K562 (cell line): Measurements from ENCODE around the gene STK11. TPM values are rescaled to one million over a fixed set of nuclear protein-coding genes. Genes with fewer than 3 reads are reported as not detected.

Source experiments
- ARHGAP35 ChIP-seq: fragments of 450-650 bp; IDR thresholded peaks from 2 replicates; pipeline ENCODE4 v1.6.1; 2018; ENCODE audit not compliant: partially characterized antibody
- ASH1L ChIP-seq: fragments of 450-650 bp; IDR thresholded peaks from 2 replicates; pipeline ENCODE4 v1.6.1; 2018; ENCODE audit warnings: borderline replicate concordance, mild to moderate bottlenecking, low read depth; ENCODE audit not compliant: partially characterized antibody
- CHD1 ChIP-seq: fragments of 200-600 bp; sonication (generic); IDR thresholded peaks from one replicate; pipeline ENCODE4 v1.6.1; 2012; ENCODE audit warnings: mild to moderate bottlenecking, moderate library complexity, low read length, inconsistent platforms
- E2F4 ChIP-seq: sonication (generic); formaldehyde crosslinking; IDR thresholded peaks from 2 replicates; pipeline ENCODE4 v1.8.0; 2022; ENCODE audit warnings: mild to moderate bottlenecking, low read depth, missing genetic modification reagents
- FOXA1 ChIP-seq: fragments of 450-650 bp; IDR thresholded peaks from 2 replicates; pipeline ENCODE4 v1.6.1; 2016; ENCODE audit warnings: mild to moderate bottlenecking, borderline replicate concordance
- HDAC6 ChIP-seq: IDR thresholded peaks from 2 replicates; pipeline ENCODE4 v1.6.1; 2012; ENCODE audit warnings: low read depth, mild to moderate bottlenecking, control low read depth, inconsistent platforms, low read length, moderate library complexity
- KLF1 ChIP-seq: fragments of 450-650 bp; IDR thresholded peaks from 2 replicates; pipeline ENCODE4 v1.6.1; 2016; ENCODE audit warnings: missing genetic modification characterization, missing compliant biosample characterization
- MED1 ChIP-seq: sonication (generic); formaldehyde crosslinking; IDR thresholded peaks from 2 replicates; pipeline ENCODE4 v1.8.1; 2023; ENCODE audit warnings: missing genetic modification reagents, borderline replicate concordance
- MEIS2 ChIP-seq: fragments of 450-650 bp; IDR thresholded peaks from 2 replicates; pipeline ENCODE4 v1.6.1; 2014; ENCODE audit warnings: mild to moderate bottlenecking; ENCODE audit not compliant: partially characterized antibody
- PCBP1 ChIP-seq: fragments of 200-400 bp; formaldehyde crosslinking; IDR thresholded peaks from 2 replicates; pipeline ENCODE4 v1.6.1; 2018; ENCODE audit warnings: mild to moderate bottlenecking, low read depth, low read length; ENCODE audit not compliant: poor library complexity, severe bottlenecking
- RFX5 ChIP-seq: IDR thresholded peaks from 2 replicates; pipeline ENCODE4 v1.6.1; 2011; ENCODE audit warnings: low read depth, mild to moderate bottlenecking, improper control_type of control experiment, low read length
- SETDB1 ChIP-seq: IDR thresholded peaks from one replicate; pipeline ENCODE4 v1.6.1; 2012; ENCODE audit warnings: low read length, control low read depth, inconsistent platforms
- SMC3 ChIP-seq: conservative IDR thresholded peaks from 2 replicates; pipeline ENCODE4 v1.6.1; 2011; ENCODE audit warnings: low read depth, low read length, improper control_type of control experiment; ENCODE audit not compliant: insufficient read depth
- SP2 ChIP-seq: IDR thresholded peaks from 2 replicates; pipeline ENCODE4 v1.6.1; 2011; ENCODE audit warnings: mild to moderate bottlenecking, low read depth, low read length, moderate library complexity; ENCODE audit not compliant: poor library complexity, severe bottlenecking; ENCODE audit errors: extremely low read depth
- SRF ChIP-seq, 2 experiments: fragments of 250-450, 450-650 bp in 1 of 2; sonication (Bioruptor Pico) in 1 of 2; sonication (generic) in 1 of 2; formaldehyde crosslinking; IDR thresholded peaks; 2 replicates each; pipeline versions ENCODE4 v1.5.0 to v1.5.1; 2020 to 2022; ENCODE audit warnings: mild to moderate bottlenecking in 1 of 2, missing genetic modification reagents in 1 of 2
- TEAD1 ChIP-seq, 2 experiments: fragments of 450-650 bp in 1 of 2; sonication (generic) in 1 of 2; formaldehyde crosslinking; IDR thresholded peaks; 2 replicates each; pipeline versions ENCODE4 v1.4.0 to v1.8.0; 2020 to 2022; ENCODE audit warnings: mild to moderate bottlenecking in 2 of 2, missing genetic modification reagents in 1 of 2
- USF1 ChIP-seq: sonication (generic); formaldehyde crosslinking; IDR thresholded peaks from 2 replicates; pipeline ENCODE4 v1.9.0; 2022; ENCODE audit warnings: mild to moderate bottlenecking, missing genetic modification reagents
- XRCC4 ChIP-seq: IDR thresholded peaks from one replicate; pipeline ENCODE4 v1.6.1; 2011; ENCODE audit not compliant: insufficient read depth, insufficient read length; ENCODE audit errors: extremely low read depth
- ZNF212 ChIP-seq: fragments of 450-650 bp; formaldehyde crosslinking; IDR thresholded peaks from 2 replicates; pipeline ENCODE4 v1.4.0; 2020; ENCODE audit warnings: mild to moderate bottlenecking
- ZNF431 ChIP-seq: sonication (generic); formaldehyde crosslinking; IDR thresholded peaks from 2 replicates; pipeline ENCODE4 v1.8.0; 2022; ENCODE audit warnings: mild to moderate bottlenecking, missing genetic modification reagents
- polyA plus RNA-seq, 8 experiments: library from polyadenylated mRNA; depleted of rRNA in 4 of 8; stranded (reverse) in 5 of 8; unstranded in 3 of 8; fragments of >200 nt; fragmentation: Nextera tagmentation in 2 of 8; fragmentation: Illumina TruSeq in 1 of 8; extraction: Ambion mirVana in 2 of 8; extraction: Trizol in 1 of 8; gene quantifications; 2 replicates each; pipeline versions ENCODE4 v1.2.1 to v1.2.3, GENCODE V29; 2011 to 2014; ENCODE audit warnings: inconsistent platforms in 1 of 8, missing spikeins in 1 of 8
- total RNA-seq, 7 experiments: library from RNA; depleted of rRNA in 6 of 7; stranded (reverse); fragments of >200 nt in 6 of 7; fragmentation: Illumina TruSeq in 2 of 7; extraction: Trizol in 2 of 7; gene quantifications; 2 replicates each; pipeline versions ENCODE4 v1.2.1 to v1.2.3, GENCODE V29; 2011 to 2021; ENCODE audit warnings: low replicate concordance in 1 of 7
- TF ChIP-seq, protein P1 (sequence below): fragments of 450-650 bp; IDR thresholded peaks from 2 replicates; pipeline ENCODE4 v1.6.1; 2016; ENCODE audit warnings: borderline replicate concordance
- TF ChIP-seq, protein P2 (sequence below): fragments of 250-450 bp; sonication (Bioruptor Pico); IDR thresholded peaks from 2 replicates; pipeline ENCODE4 v1.8.0; 2022; ENCODE audit warnings: moderate library complexity, mild to moderate bottlenecking, inconsistent platforms

Gene STK11
- total and polyA plus RNA-seq, 9 of the 15 experiments (the other 6 are each of a cell fraction or from before 2014, with no cell fraction given), result 0.15 to 96.5 (median 31.7) TPM

DNA sequence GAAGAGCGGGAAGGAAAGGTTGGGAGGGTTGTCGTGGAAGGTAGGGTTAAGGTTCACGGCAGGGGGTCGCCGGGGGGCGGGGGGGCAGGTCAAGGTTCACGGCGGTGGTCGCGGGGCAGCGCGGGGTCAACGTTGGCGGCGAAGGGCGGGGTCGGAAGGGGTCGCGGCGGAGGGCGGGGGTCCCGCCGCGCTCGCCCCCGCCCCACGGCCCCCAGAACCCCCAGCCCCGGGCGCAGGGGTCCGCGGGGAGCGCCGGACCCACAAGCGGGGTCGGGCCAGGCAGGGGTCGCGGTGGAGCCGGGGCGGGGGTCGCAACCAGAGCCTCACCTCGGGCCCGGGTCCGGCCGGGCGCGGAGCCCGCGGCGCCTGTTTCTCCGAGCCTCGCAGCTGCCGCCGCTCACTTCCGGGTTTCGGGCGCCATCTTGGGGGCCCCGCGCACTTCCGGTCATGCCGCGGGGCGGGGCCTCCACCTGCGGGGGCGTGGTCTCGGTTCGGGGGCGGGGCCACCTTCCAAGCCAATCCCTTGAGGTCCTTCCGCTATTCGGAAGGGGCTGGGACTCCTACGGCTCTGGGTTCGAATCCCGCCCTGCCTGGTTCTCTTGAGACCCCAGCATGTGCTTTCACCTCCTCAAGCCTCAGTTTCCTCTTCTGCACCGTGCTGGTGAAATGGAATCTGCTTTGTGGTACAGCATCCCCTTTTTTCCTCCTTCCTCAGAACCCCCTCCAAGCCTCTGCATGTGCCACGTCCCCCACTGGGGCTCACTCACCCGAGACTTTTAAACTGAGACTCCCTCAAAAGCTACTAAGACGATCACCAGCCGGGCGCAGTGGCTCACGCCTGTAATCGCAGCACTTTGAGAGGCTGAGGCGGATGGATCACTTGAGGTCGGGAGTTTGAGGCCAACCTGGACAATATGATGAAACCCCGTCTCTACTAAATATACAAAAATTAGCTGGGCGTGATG lies 31.5 kb upstream of the STK11 start, which contains the start of gene SBNO2 (continued):
- TF ChIP-seq KLF1 (tag) (no peak), XRCC4 (no peak), ZNF212 (no peak), PCBP1 (no peak), ARHGAP35 (no peak), USF1 (CRISPR knock-in tag) (peak; percentile 75), RFX5 (no peak), FOXA1 (no peak), SP2 (no peak), TEAD1 (CRISPR knock-in tag; IDR thresholded peaks at IDR 0.05) (0 out of 4 replicates have a peak, but pooled peaks of 1 of the 2 experiments have one; percentile 56), SETDB1 (no peak), HDAC6 (no peak), SMC3 (no peak), CHD1 (no peak), SRF (CRISPR knock-in tag; IDR thresholded peaks at IDR 0.05) (peak in 1 of 2 experiments; percentile 69; a peak in 2 of 4 replicates), MEIS2 (no peak), ASH1L (no peak), MED1 (CRISPR knock-in tag) (no peak), ZNF431 (CRISPR knock-in tag) (no peak), E2F4 (CRISPR knock-in tag) (no peak)
- TF ChIP-seq, protein P1, sequence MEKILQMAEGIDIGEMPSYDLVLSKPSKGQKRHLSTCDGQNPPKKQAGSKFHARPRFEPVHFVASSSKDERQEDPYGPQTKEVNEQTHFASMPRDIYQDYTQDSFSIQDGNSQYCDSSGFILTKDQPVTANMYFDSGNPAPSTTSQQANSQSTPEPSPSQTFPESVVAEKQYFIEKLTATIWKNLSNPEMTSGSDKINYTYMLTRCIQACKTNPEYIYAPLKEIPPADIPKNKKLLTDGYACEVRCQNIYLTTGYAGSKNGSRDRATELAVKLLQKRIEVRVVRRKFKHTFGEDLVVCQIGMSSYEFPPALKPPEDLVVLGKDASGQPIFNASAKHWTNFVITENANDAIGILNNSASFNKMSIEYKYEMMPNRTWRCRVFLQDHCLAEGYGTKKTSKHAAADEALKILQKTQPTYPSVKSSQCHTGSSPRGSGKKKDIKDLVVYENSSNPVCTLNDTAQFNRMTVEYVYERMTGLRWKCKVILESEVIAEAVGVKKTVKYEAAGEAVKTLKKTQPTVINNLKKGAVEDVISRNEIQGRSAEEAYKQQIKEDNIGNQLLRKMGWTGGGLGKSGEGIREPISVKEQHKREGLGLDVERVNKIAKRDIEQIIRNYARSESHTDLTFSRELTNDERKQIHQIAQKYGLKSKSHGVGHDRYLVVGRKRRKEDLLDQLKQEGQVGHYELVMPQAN, result 0 out of 2 replicates have a peak, but pooled peaks have one; percentile 29
- TF ChIP-seq, protein P2, sequence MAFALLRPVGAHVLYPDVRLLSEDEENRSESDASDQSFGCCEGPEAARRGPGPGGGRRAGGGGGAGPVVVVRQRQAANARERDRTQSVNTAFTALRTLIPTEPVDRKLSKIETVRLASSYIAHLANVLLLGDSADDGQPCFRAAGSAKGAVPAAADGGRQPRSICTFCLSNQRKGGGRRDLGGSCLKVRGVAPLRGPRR (CRISPR knock-in tag), result no peak
